Frontal cortex (tissue), 4 donors: ENCODE data around the gene UNC5B. TPM values are rescaled to one million over a fixed set of nuclear protein-coding genes. Genes with fewer than 3 reads are reported as not detected.

Experiments used
- DNase-seq, 2 donors: peaks; one replicate each; pipeline ENCODE4 v3.0.0; 2012; ENCODE audit warnings: low spot score in 2 of 2
- FAIRE-seq: peaks from 2 replicates; lab custom pipeline; 2012; peaks lifted over from hg19 to GRCh38; lab: Jason Lieb, UNC
- total RNA-seq: library from RNA; depleted of rRNA; stranded (reverse); fragments of >200 nt; gene quantifications from one replicate; pipeline ENCODE4 v1.2.3, GENCODE V29; 2014
- donor health status: control.
- donor health status: control.
- donor health status: control.

The UNC5B gene
- total RNA-seq, 1 donor from 2014 or later: 2.9 TPM

DNA sequence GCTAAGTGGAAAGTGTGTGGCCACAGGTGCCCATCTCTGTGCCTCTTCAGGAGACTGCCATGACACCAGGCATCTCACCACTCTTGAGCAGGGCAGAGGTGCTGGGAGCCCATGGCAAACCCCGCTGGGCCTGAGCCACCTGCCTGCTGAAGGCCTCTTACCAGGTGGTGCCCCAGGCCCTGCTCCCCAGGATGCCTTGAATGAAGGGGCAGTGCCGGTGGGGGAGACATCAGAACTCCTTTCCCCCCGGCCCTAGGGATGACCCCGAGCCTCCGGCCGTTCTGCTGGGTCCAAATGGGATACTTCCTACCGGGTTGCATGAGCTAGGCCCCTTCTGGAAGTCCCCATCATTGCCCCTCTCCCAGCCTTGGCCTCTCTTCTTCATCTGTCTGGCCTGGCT lies 37.6 kb downstream of the UNC5B start:
- no peak for DNase-seq
- no peak for FAIRE-seq

DNA sequence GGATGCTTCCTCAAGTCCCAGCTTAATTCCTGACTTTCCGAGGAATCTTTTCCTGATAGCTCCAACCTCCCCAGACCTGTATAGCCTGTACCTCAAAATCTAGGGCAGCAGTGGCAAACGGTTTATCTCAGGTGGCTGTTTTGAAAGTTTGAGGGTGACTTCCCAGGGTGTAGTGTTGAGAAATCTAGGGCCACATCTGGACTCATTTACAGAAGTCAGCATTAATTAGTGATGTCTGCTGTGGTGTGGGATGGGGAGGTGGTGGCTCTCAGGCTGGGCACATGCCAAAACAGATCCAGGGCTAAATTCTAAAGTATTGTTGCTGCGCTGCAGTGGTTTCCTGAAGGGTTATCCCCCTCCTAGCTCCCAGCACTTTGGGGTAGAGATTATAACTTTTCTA lies 38.0 kb downstream of the UNC5B start:
- FAIRE-seq (no peak), DNase-seq (no peak)

- FAIRE-seq (no peak), DNase-seq (no peak)
These were observed 38.5 kb downstream of the UNC5B start for GRCh38 chr10:71250842-71251241.

GRCh38 chr10:71251319-71251718 lies 38.9 kb downstream of the UNC5B start:
- no peak for FAIRE-seq
- no peak for DNase-seq

DNA sequence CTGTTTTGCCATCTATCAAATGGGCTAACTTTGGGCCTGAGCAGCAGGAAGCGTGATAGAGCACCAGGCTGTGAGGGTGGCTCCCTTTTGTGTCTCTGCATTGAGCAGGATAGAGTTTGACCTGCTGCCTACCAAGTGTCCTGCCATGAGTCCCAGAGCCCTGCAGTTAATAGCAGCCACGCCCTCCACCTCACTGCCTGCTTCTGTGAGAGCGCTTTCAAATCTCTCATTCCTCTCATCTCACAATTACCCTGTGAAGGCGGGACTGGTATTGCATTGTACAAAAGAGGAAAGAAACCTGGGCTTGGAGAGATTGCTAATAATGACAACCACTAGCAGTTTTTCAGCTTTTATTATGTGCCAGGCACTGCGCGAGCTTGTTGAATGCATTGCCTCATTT lies 39.9 kb downstream of the UNC5B start:
- FAIRE-seq (no peak), DNase-seq (no peak)

DNA sequence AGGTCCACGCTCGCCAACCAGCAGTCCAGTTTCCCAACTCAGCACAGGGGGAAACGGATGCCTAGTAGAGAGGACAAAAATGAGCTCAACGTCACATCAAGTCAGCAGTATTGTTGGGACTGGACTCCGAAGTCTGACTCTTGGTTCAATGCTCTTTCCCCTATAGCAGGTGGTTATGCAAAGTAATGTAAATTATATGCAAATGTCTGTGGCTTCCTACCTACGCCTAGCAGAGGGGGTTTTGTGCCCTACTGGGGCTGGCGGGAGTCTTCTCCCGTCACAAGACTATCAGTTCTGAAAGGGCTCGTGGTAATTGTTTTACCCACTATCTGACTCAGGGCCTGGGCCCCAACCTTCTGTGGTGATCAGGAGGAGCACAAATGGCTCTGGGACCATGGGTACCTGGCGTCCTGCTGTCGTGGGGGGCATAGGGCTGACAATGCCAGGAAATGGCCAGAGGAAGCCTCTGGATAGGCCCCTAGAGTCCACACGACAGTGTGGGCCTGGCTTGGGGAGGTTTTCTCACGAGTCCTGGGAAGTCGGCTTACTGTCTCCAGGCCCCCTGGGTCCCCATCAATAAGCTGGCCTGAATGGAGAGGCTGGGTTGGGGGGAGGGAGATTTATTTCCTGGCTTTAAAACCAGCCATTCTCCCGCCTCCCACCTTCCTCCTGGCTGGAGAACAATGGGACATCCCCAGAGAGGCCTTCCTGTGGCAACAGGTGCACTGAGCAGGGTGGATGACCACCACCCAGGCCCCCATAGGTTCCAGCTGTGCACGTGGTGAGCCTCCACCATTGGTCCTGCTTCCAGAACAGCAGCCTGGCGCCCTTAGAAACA lies 41.8 kb downstream of the UNC5B start:
- DNase-seq: no peak
- FAIRE-seq: no peak

GRCh38 chr10:71254834-71255549 lies 42.6 kb downstream of the UNC5B start:
- FAIRE-seq (no peak), DNase-seq (no peak)

DNA sequence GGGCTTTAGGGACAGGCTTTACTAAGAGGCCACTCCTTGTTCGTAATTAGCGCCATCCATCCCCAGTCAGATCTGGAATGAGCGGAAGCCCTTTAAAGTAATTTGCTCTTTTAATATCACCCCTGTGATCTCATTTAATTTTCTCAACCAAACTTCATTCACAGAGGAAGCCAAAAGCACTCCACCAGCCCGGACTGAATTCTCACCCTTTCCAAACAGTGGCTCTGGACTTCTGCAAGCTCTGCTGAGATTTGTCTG lies 43.1 kb downstream of the UNC5B start:
- DNase-seq (no peak), FAIRE-seq (no peak)

- FAIRE-seq (no peak), DNase-seq (no peak)
These were observed 43.7 kb downstream of the UNC5B start for GRCh38 chr10:71255808-71256660.

- DNase-seq (no peak), FAIRE-seq (no peak)
These were observed 44.4 kb downstream of the UNC5B start for GRCh38 chr10:71256661-71257318.

GRCh38 chr10:71257319-71257997 lies 45.1 kb downstream of the UNC5B start:
- FAIRE-seq: no peak
- DNase-seq: no peak

DNA sequence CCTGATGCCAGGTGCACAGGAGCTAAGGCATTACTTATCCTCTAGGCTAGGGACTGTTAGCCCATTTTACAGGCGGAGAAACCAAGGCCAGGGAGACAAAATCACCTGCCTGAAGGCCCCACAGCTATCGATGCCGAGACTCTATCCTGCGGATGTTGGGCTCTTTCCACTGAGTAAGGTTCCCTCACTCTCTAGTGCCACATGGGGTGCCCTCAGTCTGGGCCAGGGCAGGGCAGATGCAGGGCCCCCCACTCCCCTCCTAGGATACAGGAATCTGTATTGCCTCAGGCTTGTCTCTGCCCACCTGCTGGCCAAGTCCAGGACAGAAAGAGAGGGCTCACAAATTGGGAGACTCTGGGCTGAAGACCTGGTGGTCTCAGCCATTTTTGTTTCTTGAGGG lies 45.7 kb downstream of the UNC5B start:
- FAIRE-seq: no peak
- no peak for DNase-seq

DNA sequence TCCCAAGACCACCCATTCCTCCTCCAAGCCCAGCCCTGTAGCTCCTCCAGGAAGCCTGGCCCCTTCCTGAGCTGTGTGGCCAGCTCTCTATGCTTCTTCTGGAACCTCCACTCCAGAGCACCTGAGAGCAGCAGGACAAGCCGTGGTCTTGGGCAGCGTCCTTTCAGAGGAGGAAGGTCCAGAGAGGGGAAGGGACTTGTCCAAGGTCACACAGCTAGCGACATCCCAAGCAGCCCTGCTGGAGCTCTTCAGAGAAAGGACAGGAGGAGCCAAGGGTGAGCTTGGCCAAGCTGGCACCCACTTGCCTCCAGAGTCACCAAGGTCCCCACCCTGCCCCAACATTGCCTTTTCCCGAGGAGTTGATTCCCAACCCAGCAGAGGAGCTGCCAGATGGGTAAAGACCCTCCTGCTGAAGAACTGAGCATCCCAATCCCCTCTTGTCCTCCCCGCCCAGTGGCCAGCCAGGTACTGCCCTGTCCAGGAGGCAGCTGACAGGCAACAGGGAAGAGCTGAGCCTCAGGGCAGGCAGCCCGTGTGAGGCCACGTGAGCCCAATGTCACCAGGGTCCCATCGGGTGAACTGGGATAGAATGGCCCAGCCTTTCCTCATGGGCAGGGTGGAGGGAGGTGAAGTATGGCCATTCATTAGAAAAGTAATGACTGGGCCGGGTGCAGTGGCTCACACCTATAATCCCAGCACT lies 46.2 kb downstream of the UNC5B start:
- FAIRE-seq: no peak
- no peak for DNase-seq

GRCh38 chr10:71259282-71259681 lies 46.9 kb downstream of the UNC5B start:
- FAIRE-seq: no peak
- no peak for DNase-seq

GRCh38 chr10:71259815-71260501 lies 47.6 kb downstream of the UNC5B start:
- FAIRE-seq: no peak

GRCh38 chr10:71260622-71261325 lies 48.4 kb downstream of the UNC5B start:
- DNase-seq (no peak), FAIRE-seq (no peak)

More at GRCh38 chr10:71259815-71260501, 47.6 kb downstream of the UNC5B start:
- no peak for DNase-seq

GRCh38 chr10:71262027-71262426 lies 49.7 kb downstream of the UNC5B start:
- no peak for FAIRE-seq

GRCh38 chr10:71262817-71263216 lies 50.4 kb downstream of the UNC5B start:
- DNase-seq: no peak
- FAIRE-seq: no peak

More at GRCh38 chr10:71262027-71262426, 49.7 kb downstream of the UNC5B start:
- DNase-seq: no peak
